PC-9 (cell line): ENCODE data around the gene ZC4H2. TPM values are rescaled to one million over a fixed set of nuclear protein-coding genes. Genes with fewer than 3 reads are reported as not detected.

ENCODE experiments used
- BruUV-seq: library from RNA; stranded (reverse); fragments of 400-500 nt; replicated peaks from 2 replicates; lab custom pipeline; 2021; lab: Mats Ljungman, UMichigan
- CTCF ChIA-PET: fragments of 300-600 bp; sonication (Branson Sonifier 250); formaldehyde crosslinking; loops from one replicate; lab custom pipeline; 2022; ENCODE audit warnings: antibody characterized with exemption; lab: Charles Lee
- POLR2A ChIA-PET: fragments of 300-600 bp; sonication (Branson Sonifier 250); formaldehyde crosslinking; loops from one replicate; lab custom pipeline; 2022; ENCODE audit warnings: antibody characterized with exemption; ENCODE audit not compliant: unreplicated experiment; lab: Charles Lee
- DNase-seq, 2 experiments: peaks; one replicate each; pipeline versions ENCODE4 v3.0.0 to v3.0.0-alpha.2; 2015 to 2022; ENCODE audit warnings: mixed read lengths in 1 of 2
- H2AFZ ChIP-seq: fragments of 200-600 bp; sonication (generic); 2 replicates; pipeline ENCODE4 v1.8.1; 2017; ENCODE audit warnings: antibody characterized with exemption
- H3F3A ChIP-seq: fragments of 200-600 bp; sonication (generic); 2 replicates; pipeline ENCODE4 v1.8.1; 2017; ENCODE audit warnings: antibody characterized with exemption, mild to moderate bottlenecking, low read depth; ENCODE audit not compliant: insufficient read depth
- H3K27ac ChIP-seq: fragments of 200-600 bp; sonication (generic); 2 replicates; pipeline ENCODE4 v1.6.1; 2016; ENCODE audit warnings: mixed run types
- H3K27me3 ChIP-seq: fragments of 200-600 bp; sonication (generic); 2 replicates; pipeline ENCODE4 v1.6.1; 2016; ENCODE audit warnings: low read depth, mixed run types; ENCODE audit not compliant: insufficient read depth
- H3K36me3 ChIP-seq: fragments of 200-600 bp; sonication (generic); 2 replicates; pipeline ENCODE4 v1.6.1; 2016; ENCODE audit warnings: low read depth, mixed run types
- H3K4me1 ChIP-seq: fragments of 200-600 bp; sonication (generic); replicated peaks from 2 replicates; pipeline ENCODE4 v1.6.1; 2016; ENCODE audit warnings: mixed run types; ENCODE audit not compliant: insufficient read depth
- H3K4me2 ChIP-seq: fragments of 200-600 bp; sonication (generic); 2 replicates; pipeline ENCODE4 v1.6.1; 2017; ENCODE audit warnings: mixed run types
- H3K4me3 ChIP-seq: fragments of 200-600 bp; sonication (generic); 2 replicates; pipeline ENCODE4 v1.6.1; 2016; ENCODE audit warnings: mixed run types
- H3K79me2 ChIP-seq: fragments of 200-600 bp; sonication (generic); 2 replicates; pipeline ENCODE4 v1.6.1; 2017; ENCODE audit warnings: low read depth, mixed run types
- H3K9me2 ChIP-seq: fragments of 200-600 bp; sonication (generic); 2 replicates; pipeline ENCODE4 v1.8.1; 2017; ENCODE audit warnings: mild to moderate bottlenecking; ENCODE audit not compliant: insufficient read depth
- H3K9me3 ChIP-seq: fragments of 200-600 bp; sonication (generic); 2 replicates; pipeline ENCODE4 v1.8.1; 2016; ENCODE audit warnings: low read depth; ENCODE audit not compliant: insufficient read depth
- H4K20me1 ChIP-seq: fragments of 200-600 bp; sonication (generic); 2 replicates; pipeline ENCODE4 v1.8.1; 2017; ENCODE audit not compliant: insufficient read depth
- CTCF ChIP-seq: fragments of 200-600 bp; sonication (generic); conservative IDR thresholded peaks from 2 replicates; pipeline ENCODE4 v1.6.1; 2017; ENCODE audit warnings: mixed run types, antibody characterized with exemption, mild to moderate bottlenecking, moderate library complexity
- EZH2 ChIP-seq: fragments of 200-600 bp; sonication (generic); IDR thresholded peaks from 2 replicates; pipeline ENCODE4 v1.8.0; 2017; ENCODE audit warnings: antibody characterized with exemption, low read depth
- intact Hi-C: fragments of 100-400 bp; cut with micrococcal nuclease; formaldehyde crosslinking; loops from one replicate; pipeline ENCODE4 v1.10.0; 2022; ENCODE audit not compliant: unreplicated experiment
- total RNA-seq: library from RNA; stranded (reverse); gene quantifications from 2 replicates; pipeline ENCODE4 v1.2.3, GENCODE V29; 2021

ZC4H2 gene
- total RNA-seq, 1 experiment from 2014 or later: 1.1 TPM

GRCh38 chrX:64975491-64975890 lies 759 bp downstream of the ZC4H2 start:
- TF ChIP-seq CTCF: no peak
- no peak for TF ChIP-seq EZH2
- H3K4me1 ChIP-seq: no peaks in the 10 kb centered on the region
- ChIA-PET CTCF (no interaction called here), POLR2A (no interaction called here)
- no peak overlapping the region for H2AFZ ChIP-seq
- H3K79me2 ChIP-seq: no peaks in the 10 kb centered on the region
- no peaks in the 10 kb centered on the region for H3K27me3 ChIP-seq
- no TSS peak for BruUV-seq
- no peak overlapping the region for H3K4me3 ChIP-seq
- no peaks in the 10 kb centered on the region for H4K20me1 ChIP-seq
- no peaks in the 10 kb centered on the region for H3F3A ChIP-seq
- H3K9me3 ChIP-seq: no peaks in the 10 kb centered on the region
- intact Hi-C loops: no loop called here
- no peak for DNase-seq
- H3K27ac ChIP-seq: no peak overlapping the region
- H3K36me3 ChIP-seq: no peaks in the 10 kb centered on the region
- H3K9me2 ChIP-seq: no peaks in the 10 kb centered on the region
- no peak overlapping the region for H3K4me2 ChIP-seq

GRCh38 chrX:64925480-64925879 lies 50.8 kb downstream of the ZC4H2 start:
- ChIA-PET POLR2A (no interaction called here), CTCF (no interaction called here)
- no peak overlapping the region for H3K4me2 ChIP-seq

GRCh38 chrX:64908121-64908520 lies 68.1 kb downstream of the ZC4H2 start:
- no peaks in the 10 kb centered on the region for H3K27me3 ChIP-seq
- TF ChIP-seq CTCF (no peak), EZH2 (no peak)
- no peak for DNase-seq
- CTCF ChIA-PET: no interaction called here
- H3K9me3 ChIP-seq: no peaks in the 10 kb centered on the region
- no TSS peak for BruUV-seq
- POLR2A ChIA-PET: no interaction called here
- intact Hi-C loops: no loop called here
- H2AFZ ChIP-seq: no peak overlapping the region
- no peaks in the 10 kb centered on the region for H3K36me3 ChIP-seq
- H3F3A ChIP-seq: no peaks in the 10 kb centered on the region
- H3K4me1 ChIP-seq: no peaks in the 10 kb centered on the region
- H3K4me3 ChIP-seq: no peak overlapping the region
- no peak overlapping the region for H3K27ac ChIP-seq
- no peaks in the 10 kb centered on the region for H4K20me1 ChIP-seq
- no peak overlapping the region for H3K4me2 ChIP-seq
- no peaks in the 10 kb centered on the region for H3K79me2 ChIP-seq
- H3K9me2 ChIP-seq: no peaks in the 10 kb centered on the region

More at GRCh38 chrX:64925480-64925879, 50.8 kb downstream of the ZC4H2 start:
- intact Hi-C loops: no loop called here
- H4K20me1 ChIP-seq: no peaks in the 10 kb centered on the region
- no peaks in the 10 kb centered on the region for H3F3A ChIP-seq
- TF ChIP-seq EZH2: no peak
- TF ChIP-seq CTCF: no peak
- DNase-seq: no peak
- H3K9me2 ChIP-seq: no peaks in the 10 kb centered on the region
- H3K27me3 ChIP-seq: no peaks in the 10 kb centered on the region
- no peaks in the 10 kb centered on the region for H3K4me1 ChIP-seq
- H3K27ac ChIP-seq: no peak overlapping the region
- no peaks in the 10 kb centered on the region for H3K79me2 ChIP-seq
- no peak overlapping the region for H2AFZ ChIP-seq
- H3K4me3 ChIP-seq: no peak overlapping the region
- no TSS peak for BruUV-seq
- no peaks in the 10 kb centered on the region for H3K36me3 ChIP-seq
- H3K9me3 ChIP-seq: no peaks in the 10 kb centered on the region
